NT2/D1 (cell line): ENCODE data around the gene SFXN2.
"Not testable (repeated sequence)": the region's sequence is repeated elsewhere in the genome, so short reads cannot be mapped to it uniquely, and the experiment has no call there.

Experiments
- DNase-seq: peaks from one replicate; pipeline ENCODE4 v3.0.0-alpha.2; 2011; ENCODE audit warnings: low read depth, low spot score
- H3K27me3 ChIP-seq: 2 replicates; pipeline ENCODE4 v1.6.0; 2011; ENCODE audit warnings: mild to moderate bottlenecking; ENCODE audit not compliant: insufficient read length, insufficient read depth
- H3K36me3 ChIP-seq: 2 replicates; pipeline ENCODE4 v1.6.1; 2011; ENCODE audit warnings: mild to moderate bottlenecking, low read length, mixed read lengths; ENCODE audit not compliant: insufficient read depth, insufficient read length
- H3K4me1 ChIP-seq: 2 replicates; pipeline ENCODE4 v1.5.1; 2011; ENCODE audit not compliant: insufficient read depth, insufficient read length
- H3K4me3 ChIP-seq: 2 replicates; pipeline ENCODE4 v1.5.1; 2011; ENCODE audit warnings: low read depth; ENCODE audit not compliant: insufficient read length
- H3K9ac ChIP-seq: 2 replicates; pipeline ENCODE4 v1.6.0; 2011; ENCODE audit warnings: low read depth; ENCODE audit not compliant: insufficient read length
- H3K9me3 ChIP-seq: 2 replicates; pipeline ENCODE4 v1.5.1; 2011; ENCODE audit warnings: mild to moderate bottlenecking, low read length; ENCODE audit not compliant: insufficient read depth
- SUZ12 ChIP-seq: IDR thresholded peaks from 2 replicates; pipeline ENCODE4 v1.6.1; 2011; ENCODE audit not compliant: insufficient read length, insufficient read depth; ENCODE audit errors: extremely low read depth
- YY1 ChIP-seq: IDR thresholded peaks from 2 replicates; pipeline ENCODE4 v1.6.1; 2011; ENCODE audit not compliant: insufficient read length, insufficient read depth
- ZNF274 ChIP-seq: IDR thresholded peaks from 2 replicates; pipeline ENCODE4 v1.6.1; 2011; ENCODE audit warnings: mild to moderate bottlenecking, low read depth, low read length

The SFXN2 gene

GRCh38 chr10:102735065-102735562 is 20.7 kb downstream of the SFXN2 start:
- Histone ChIP-seq H3K9ac (no peak overlapping the region), H3K27me3 (no peaks in the 10 kb centered on the region), H3K36me3 (peaks cover 58% of the 10 kb centered on the region), H3K9me3 (no peaks in the 10 kb centered on the region), H3K4me3 (no peak overlapping the region), H3K4me1 (peaks cover 4% of the 10 kb centered on the region)
- TF ChIP-seq SUZ12 (no peak), ZNF274 (no peak), YY1 (no peak)
- DNase-seq: no peak

DNA sequence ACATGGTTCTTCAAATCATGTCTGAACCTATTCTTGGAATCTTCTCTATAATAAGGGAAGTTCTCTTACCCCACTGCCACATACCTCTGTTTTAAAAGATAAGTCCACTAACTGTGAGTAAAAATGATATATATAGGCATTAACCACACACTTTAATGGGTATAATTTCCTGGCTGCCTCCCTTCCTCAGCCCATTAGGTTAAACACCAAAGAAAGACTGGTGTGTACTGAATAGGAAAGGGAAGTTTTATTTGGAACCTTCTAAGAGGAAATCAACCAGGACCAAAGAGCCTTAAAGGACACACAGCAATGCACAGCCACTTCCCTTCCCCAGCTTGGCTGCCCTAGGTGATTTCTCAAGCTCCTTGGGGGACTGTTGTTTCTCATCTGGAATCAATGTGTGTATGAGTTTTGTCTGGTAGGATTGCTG is 24.3 kb downstream of the SFXN2 start:
- no peak overlapping the region for H3K9ac ChIP-seq
- no peak for TF ChIP-seq SUZ12
- H3K4me3 ChIP-seq: no peak overlapping the region
- no peaks in the 10 kb centered on the region for H3K9me3 ChIP-seq
- peaks cover 4% of the 10 kb centered on the region for H3K4me1 ChIP-seq
- H3K36me3 ChIP-seq: peaks cover 32% of the 10 kb centered on the region
- H3K27me3 ChIP-seq: no peaks in the 10 kb centered on the region
- DNase-seq: no peak

DNA sequence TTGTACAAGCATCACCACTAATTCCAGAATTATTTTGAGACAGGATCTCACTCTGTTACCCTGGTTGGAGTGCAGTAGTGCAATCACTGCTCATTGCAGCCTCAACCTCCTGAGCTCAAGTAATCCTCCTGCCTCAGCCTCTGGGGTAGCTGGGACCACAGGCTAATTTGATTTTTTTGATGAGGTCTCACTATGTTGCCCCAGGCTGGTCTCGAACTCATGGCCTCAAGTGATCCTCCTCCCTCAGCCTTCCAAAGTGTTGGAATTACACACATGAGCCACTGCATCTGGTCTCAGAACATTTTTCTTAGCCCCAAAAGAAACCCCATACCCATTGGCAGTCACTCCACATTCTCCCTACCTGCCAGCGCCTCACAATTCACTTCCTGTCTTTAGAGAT is 25.8 kb downstream of the SFXN2 start:
- peaks cover under 1% of the 10 kb centered on the region for H3K4me1 ChIP-seq
- H3K9ac ChIP-seq: no peak overlapping the region
- no peak overlapping the region for H3K4me3 ChIP-seq
- H3K9me3 ChIP-seq: no peaks in the 10 kb centered on the region
- DNase-seq: no peak
- H3K36me3 ChIP-seq: peaks cover 19% of the 10 kb centered on the region
- no peaks in the 10 kb centered on the region for H3K27me3 ChIP-seq
- TF ChIP-seq SUZ12 (no peak), YY1 (no peak), ZNF274 (no peak)

DNA sequence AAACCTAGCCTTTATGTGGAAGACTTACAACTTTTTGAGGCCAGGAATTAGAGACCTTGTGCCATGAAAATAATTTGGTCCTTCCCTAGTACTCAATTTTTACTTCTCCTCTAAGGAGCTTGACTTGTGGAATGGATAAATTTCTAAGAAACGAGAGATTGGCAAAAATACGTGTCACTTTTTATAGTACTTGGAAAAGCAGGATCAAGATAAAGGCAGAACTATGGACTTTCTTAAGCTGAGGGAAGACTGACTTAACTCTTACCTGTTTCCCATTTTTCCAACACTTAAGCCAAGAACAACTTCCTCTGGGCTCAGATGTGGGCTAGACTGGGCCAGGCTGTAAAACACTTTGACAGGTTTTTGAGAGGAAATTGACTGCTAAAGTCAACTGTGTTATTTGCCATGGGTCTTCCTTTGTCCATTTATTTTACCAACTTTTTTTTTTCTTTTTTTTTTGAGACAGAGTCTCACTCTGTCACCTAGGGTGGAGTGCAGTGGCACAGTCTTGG is 27.3 kb downstream of the SFXN2 start:
- Histone ChIP-seq H3K4me3 (no peak overlapping the region), H3K27me3 (no peaks in the 10 kb centered on the region), H3K4me1 (no peaks in the 10 kb centered on the region), H3K36me3 (peaks cover 11% of the 10 kb centered on the region), H3K9ac (no peak overlapping the region), H3K9me3 (no peaks in the 10 kb centered on the region)
- TF ChIP-seq YY1: no peak
- no peak for TF ChIP-seq SUZ12
- TF ChIP-seq ZNF274: no peak
- DNase-seq: no peak

DNA sequence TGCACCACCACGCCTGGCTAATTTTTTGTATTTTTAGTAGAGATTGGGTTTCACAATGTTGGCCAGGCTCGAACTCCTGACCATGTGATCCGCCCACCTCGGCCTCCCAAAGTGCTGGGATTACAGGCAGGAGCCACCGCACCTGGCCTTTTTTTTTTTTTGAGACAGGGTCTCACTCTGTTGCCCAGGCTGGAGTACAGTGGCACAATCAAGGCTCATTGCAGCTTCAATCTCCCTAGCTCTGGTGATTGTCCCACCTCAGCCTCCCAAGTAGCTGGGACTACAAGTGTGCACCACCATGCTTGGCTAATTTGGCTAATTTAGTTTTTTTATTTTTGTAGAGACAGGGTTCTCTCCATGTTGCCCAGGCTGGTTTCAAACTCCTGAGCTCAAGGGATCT is 27.9 kb downstream of the SFXN2 start:
- not testable (repeated sequence) for H3K36me3 ChIP-seq, H3K9ac ChIP-seq, H3K4me1 ChIP-seq, DNase-seq, H3K4me3 ChIP-seq, H3K9me3 ChIP-seq, H3K27me3 ChIP-seq

GRCh38 chr10:102743078-102743587 is 28.7 kb downstream of the SFXN2 start:
- no peaks in the 10 kb centered on the region for H3K36me3 ChIP-seq
- DNase-seq: no peak
- no peak overlapping the region for H3K4me3 ChIP-seq
- no peak overlapping the region for H3K9ac ChIP-seq
- no peaks in the 10 kb centered on the region for H3K27me3 ChIP-seq
- TF ChIP-seq SUZ12 (no peak), YY1 (no peak), ZNF274 (no peak)
- no peaks in the 10 kb centered on the region for H3K4me1 ChIP-seq
- H3K9me3 ChIP-seq: no peaks in the 10 kb centered on the region

DNA sequence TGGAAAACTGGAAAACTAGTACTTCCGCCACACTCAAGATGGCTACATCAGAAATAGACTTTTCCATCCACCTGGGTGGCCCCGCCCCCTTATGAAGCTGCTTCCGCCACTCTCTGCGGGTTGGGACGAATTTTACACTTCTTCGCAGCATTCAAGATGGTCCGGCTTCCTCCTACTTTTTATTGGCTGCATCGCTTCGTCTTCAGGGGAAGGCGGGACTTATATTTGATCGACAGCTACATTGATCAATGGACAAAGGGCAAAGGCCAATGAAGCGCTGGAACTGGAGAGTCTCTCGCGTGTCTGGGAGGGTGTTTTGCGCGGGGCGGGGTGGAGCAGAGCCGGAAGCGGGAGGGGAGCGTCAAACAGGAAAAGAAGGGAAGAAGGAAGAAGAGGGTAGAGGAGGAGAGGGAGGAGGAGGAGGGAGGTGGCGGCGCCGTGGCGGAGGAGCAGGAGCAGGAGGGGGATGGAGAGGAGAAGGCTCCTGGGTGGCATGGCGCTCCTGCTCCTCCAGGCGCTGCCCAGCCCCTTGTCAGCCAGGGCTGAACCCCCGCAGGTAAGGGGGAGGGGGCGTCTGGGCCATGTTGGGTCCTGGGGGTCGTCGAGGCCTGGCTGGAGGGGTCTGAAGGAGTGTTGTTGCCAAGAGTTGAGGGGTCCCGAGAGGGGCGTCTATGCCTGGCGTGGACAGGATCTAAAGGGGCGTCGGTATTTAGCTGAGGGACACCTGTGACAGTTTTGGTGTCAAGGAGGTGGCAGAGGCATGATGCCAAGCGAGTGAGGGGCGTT is 29.3 kb downstream of the SFXN2 start, which contains the start of gene WBP1L:
Gene WBP1L, plus strand, starts transcription at position 361 of the 786 bp plus-strand sequence. Its CDS starts 106 bp downstream, at position 467.
- TF ChIP-seq SUZ12 (no peak), ZNF274 (no peak), YY1 (peak; percentile 93)
- H3K36me3 ChIP-seq: no peaks in the 10 kb centered on the region
- peak within 1 kb of the TSS; percentile 77 for H3K9ac ChIP-seq
- no peaks in the 10 kb centered on the region for H3K4me1 ChIP-seq
- peak within 1 kb of the TSS; percentile 75 for H3K4me3 ChIP-seq
- DNase-seq: peak; percentile 94
- H3K9me3 ChIP-seq: no peaks in the 10 kb centered on the region
- H3K27me3 ChIP-seq: no peaks in the 10 kb centered on the region
